ENCODE measurements around the gene SBSN. TPM values are rescaled to one million over a fixed set of nuclear protein-coding genes. Genes with fewer than 3 reads are reported as not detected.

The SBSN gene
- total RNA-seq, 2 donors from 2014 or later, result not detected

GRCh38 chr19:35539850-35540249 lies 11.7 kb upstream of the SBSN start:
- DNase-seq (ENCODE audit: low spot score), result no peak
- intact Hi-C loops (cut with DNase I), result no loop called here

- DNase-seq (ENCODE audit: low spot score), result no peak
- intact Hi-C loops (cut with DNase I), result no loop called here
Measured at GRCh38 chr19:35539314-35539713, 11.2 kb upstream of the SBSN start.

GRCh38 chr19:35534803-35535480 lies 6.8 kb upstream of the SBSN start:
- intact Hi-C loops (cut with DNase I), result no loop called here
- DNase-seq (ENCODE audit: low spot score), result no peak

GRCh38 chr19:35533822-35534392 lies 5.8 kb upstream of the SBSN start:
- DNase-seq (ENCODE audit: low spot score), result no peak
- intact Hi-C loops (cut with DNase I), result no loop called here

GRCh38 chr19:35533201-35533821 lies 5.2 kb upstream of the SBSN start, which contains the start of gene GAPDHS:
Gene GAPDHS (plus strand): TSS chr19:35533456. CDS start chr19:35533528, 72 bp downstream.
- intact Hi-C loops (cut with DNase I), result no loop called here
- no peak for DNase-seq (ENCODE audit: low spot score)

GRCh38 chr19:35531291-35531690 lies 3.2 kb upstream of the SBSN start:
- intact Hi-C loops (cut with DNase I), result no loop called here

GRCh38 chr19:35529241-35530218 lies 1.4 kb upstream of the SBSN start:
- intact Hi-C loops (cut with DNase I), result no loop called here
- DNase-seq (ENCODE audit: low spot score), result no peak

More at GRCh38 chr19:35531291-35531690, 3.2 kb upstream of the SBSN start:
- no peak for DNase-seq (ENCODE audit: low spot score)

- intact Hi-C loops (cut with DNase I), result no loop called here
- no peak for DNase-seq (ENCODE audit: low spot score)
Measured at GRCh38 chr19:35525873-35526272, 2.2 kb downstream of the SBSN start.

GRCh38 chr19:35524181-35524837 lies 3.8 kb downstream of the SBSN start:
- DNase-seq (ENCODE audit: low spot score), result no peak
- intact Hi-C loops (cut with DNase I), result no loop called here

- DNase-seq (ENCODE audit: low spot score), result no peak
- intact Hi-C loops (cut with DNase I), result no loop called here
Measured at GRCh38 chr19:35522745-35523327, 5.3 kb downstream of the SBSN start.

- intact Hi-C loops (cut with DNase I), result no loop called here
- no peak for DNase-seq (ENCODE audit: low spot score)
Measured at GRCh38 chr19:35521124-35521743, 6.9 kb downstream of the SBSN start.

GRCh38 chr19:35519291-35519690 lies 8.8 kb downstream of the SBSN start:
- intact Hi-C loops (cut with DNase I), result no loop called here
- DNase-seq (ENCODE audit: low spot score), result no peak

GRCh38 chr19:35518313-35518712 lies 9.8 kb downstream of the SBSN start:
- no peak for DNase-seq (ENCODE audit: low spot score)
- intact Hi-C loops (cut with DNase I), result no loop called here

GRCh38 chr19:35517342-35517741 lies 10.8 kb downstream of the SBSN start:
- intact Hi-C loops (cut with DNase I), result no loop called here
- no peak for DNase-seq (ENCODE audit: low spot score)

GRCh38 chr19:35516310-35516709 lies 11.8 kb downstream of the SBSN start:
- intact Hi-C loops (cut with DNase I), result no loop called here
- no peak for DNase-seq (ENCODE audit: low spot score)

GRCh38 chr19:35514282-35514809 lies 13.8 kb downstream of the SBSN start:
- intact Hi-C loops (cut with DNase I), result no loop called here
- no peak for DNase-seq (ENCODE audit: low spot score)

- intact Hi-C loops (cut with DNase I), result no loop called here
- DNase-seq (ENCODE audit: low spot score), result no peak
Measured at GRCh38 chr19:35513628-35514281, 14.4 kb downstream of the SBSN start, which contains the start of gene DMKN. Gene DMKN (minus strand): TSS chr19:35513649. CDS start chr19:35513475, 174 bp downstream.

Data from posterior vena cava (tissue), 2 donors.